PC-3 (cell line): Measurements from ENCODE around the gene PAX7. TPM values are rescaled to one million over a fixed set of nuclear protein-coding genes. Genes with fewer than 3 reads are reported as not detected.

ENCODE experiments used
- ATAC-seq: fragments of 200-7000 bp; cut with Tn5 transposase; 2 replicates; pipeline ENCODE4 v1.9.1; 2020; ENCODE audit warnings: mild to moderate bottlenecking, moderate library complexity
- BruUV-seq: library from RNA; stranded (reverse); fragments of 400-500 nt; replicated peaks from 2 replicates; lab custom pipeline; 2021; lab: Mats Ljungman, UMichigan
- CTCF ChIA-PET: fragments of 300-600 bp; sonication (Branson Sonifier 250); formaldehyde crosslinking; loops from one replicate; lab custom pipeline; 2022; ENCODE audit warnings: antibody characterized with exemption; lab: Charles Lee
- POLR2A ChIA-PET: fragments of 300-600 bp; sonication (Branson Sonifier 250); formaldehyde crosslinking; loops from one replicate; lab custom pipeline; 2022; ENCODE audit warnings: antibody characterized with exemption; ENCODE audit not compliant: unreplicated experiment; lab: Charles Lee
- DNase-seq: peaks from one replicate; pipeline ENCODE4 v3.0.0-alpha.2; 2015
- H2AFZ ChIP-seq: fragments of 300-600 bp; sonication (generic); 2 replicates; pipeline ENCODE4 v1.6.0; 2016; ENCODE audit warnings: antibody characterized with exemption, low read length
- H3F3A ChIP-seq: fragments of 300-600 bp; sonication (generic); one replicate; pipeline ENCODE4 v1.6.0; 2017; ENCODE audit warnings: antibody characterized with exemption, low read length, control low read depth, mild to moderate bottlenecking; ENCODE audit not compliant: unreplicated experiment
- H3K27ac ChIP-seq: fragments of 300-600 bp; sonication (generic); 2 replicates; pipeline ENCODE4 v1.5.1; 2016; ENCODE audit warnings: mild to moderate bottlenecking, low read length
- H3K27me3 ChIP-seq: fragments of 300-600 bp; sonication (generic); 2 replicates; pipeline ENCODE4 v1.6.1; 2016; ENCODE audit warnings: low read length, mixed read lengths
- H3K36me3 ChIP-seq: fragments of 300-600 bp; sonication (generic); 2 replicates; pipeline ENCODE4 v1.6.1; 2016; ENCODE audit warnings: low read depth, mixed run types, low read length, mixed read lengths
- H3K4me1 ChIP-seq: fragments of 300-600 bp; sonication (generic); 2 replicates; pipeline ENCODE4 v1.5.1; 2016; ENCODE audit warnings: low read length; ENCODE audit not compliant: insufficient read depth
- H3K4me2 ChIP-seq: fragments of 300-600 bp; sonication (generic); 2 replicates; pipeline ENCODE4 v1.6.0; 2016; ENCODE audit warnings: low read length
- H3K4me3 ChIP-seq: fragments of 300-600 bp; sonication (generic); 2 replicates; pipeline ENCODE4 v1.5.1; 2016; ENCODE audit warnings: mild to moderate bottlenecking, low read length, mixed read lengths
- H3K79me2 ChIP-seq: fragments of 300-600 bp; sonication (generic); 2 replicates; pipeline ENCODE4 v1.6.1; 2017; ENCODE audit warnings: low read length, mixed read lengths
- H3K9ac ChIP-seq: fragments of 300-600 bp; sonication (generic); 2 replicates; pipeline ENCODE4 v1.6.0; 2016; ENCODE audit warnings: mild to moderate bottlenecking, low read length
- H3K9me2 ChIP-seq: fragments of 300-600 bp; sonication (generic); replicated peaks from 2 replicates; pipeline ENCODE4 v1.6.1; 2016; ENCODE audit warnings: mixed run types, low read length, mixed read lengths
- H3K9me3 ChIP-seq: fragments of 300-600 bp; sonication (generic); 2 replicates; pipeline ENCODE4 v1.6.1; 2016; ENCODE audit warnings: low read length, mixed read lengths
- H4K20me1 ChIP-seq: fragments of 300-600 bp; sonication (generic); 2 replicates; pipeline ENCODE4 v1.6.1; 2016; ENCODE audit warnings: low read length, mixed read lengths
- EZH2 ChIP-seq: fragments of 300-600 bp; sonication (generic); IDR thresholded peaks from one replicate; pipeline ENCODE4 v1.6.1; 2017; ENCODE audit warnings: antibody characterized with exemption, mild to moderate bottlenecking, low read length; ENCODE audit not compliant: unreplicated experiment
- EZH2phosphoT487 ChIP-seq: fragments of 300-600 bp; sonication (generic); IDR thresholded peaks from 2 replicates; pipeline ENCODE4 v1.6.1; 2018; ENCODE audit warnings: mild to moderate bottlenecking, antibody characterized with exemption, low read length, borderline replicate concordance
- intact Hi-C: fragments of 100-400 bp; cut with micrococcal nuclease; formaldehyde crosslinking; loops from 2 replicates; pipeline ENCODE4 v1.9.0; 2023
- total RNA-seq: library from RNA; depleted of rRNA; stranded (reverse); fragments of >200 nt; gene quantifications from 2 replicates; pipeline ENCODE4 v1.2.3, GENCODE V29; 2014
- TF ChIP-seq, protein P1 (sequence below): fragments of 300-600 bp; sonication (generic); conservative IDR thresholded peaks from 2 replicates; pipeline ENCODE4 v1.5.1; 2017; ENCODE audit warnings: antibody characterized with exemption, low read depth, mild to moderate bottlenecking, low read length

Gene PAX7
- total RNA-seq, 1 experiment from 2014 or later: not detected

DNA sequence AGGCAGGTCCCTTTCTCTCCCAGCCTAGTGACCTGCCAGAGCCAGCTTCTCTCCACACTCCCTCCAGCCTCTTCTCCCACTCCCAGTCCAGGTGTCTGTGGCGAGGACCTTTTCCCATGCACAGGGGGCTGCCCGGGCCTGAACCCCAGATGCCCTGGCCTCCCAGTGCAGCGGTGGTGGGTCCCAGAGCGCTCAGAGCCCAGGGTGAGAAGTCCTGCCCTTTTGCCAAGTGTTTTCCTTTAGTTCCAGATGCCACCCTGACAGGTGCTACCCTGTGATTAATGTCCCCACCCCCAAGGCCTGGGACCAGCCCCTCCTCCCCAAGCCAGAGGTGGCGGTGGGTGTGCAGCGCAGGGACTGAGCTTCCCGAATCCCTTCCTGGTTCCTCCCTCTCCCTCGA lies 90.4 kb downstream of the PAX7 start:
- ChIA-PET POLR2A (no interaction called here), CTCF (no interaction called here)
- no peak overlapping the region for H3K9ac ChIP-seq
- H3K9me3 ChIP-seq: no peaks in the 10 kb centered on the region
- ATAC-seq: no peak
- H4K20me1 ChIP-seq: no peaks in the 10 kb centered on the region
- H3K79me2 ChIP-seq: no peaks in the 10 kb centered on the region
- peaks cover 6% of the 10 kb centered on the region; the same call in 1 of the 2 replicates for H3K4me1 ChIP-seq
- no peaks in the 10 kb centered on the region for H3F3A ChIP-seq
- intact Hi-C loops: no loop called here
- no peak overlapping the region for H3K4me3 ChIP-seq
- H3K36me3 ChIP-seq: no peaks in the 10 kb centered on the region
- H3K9me2 ChIP-seq: no peaks in the 10 kb centered on the region
- TF ChIP-seq, protein P1, sequence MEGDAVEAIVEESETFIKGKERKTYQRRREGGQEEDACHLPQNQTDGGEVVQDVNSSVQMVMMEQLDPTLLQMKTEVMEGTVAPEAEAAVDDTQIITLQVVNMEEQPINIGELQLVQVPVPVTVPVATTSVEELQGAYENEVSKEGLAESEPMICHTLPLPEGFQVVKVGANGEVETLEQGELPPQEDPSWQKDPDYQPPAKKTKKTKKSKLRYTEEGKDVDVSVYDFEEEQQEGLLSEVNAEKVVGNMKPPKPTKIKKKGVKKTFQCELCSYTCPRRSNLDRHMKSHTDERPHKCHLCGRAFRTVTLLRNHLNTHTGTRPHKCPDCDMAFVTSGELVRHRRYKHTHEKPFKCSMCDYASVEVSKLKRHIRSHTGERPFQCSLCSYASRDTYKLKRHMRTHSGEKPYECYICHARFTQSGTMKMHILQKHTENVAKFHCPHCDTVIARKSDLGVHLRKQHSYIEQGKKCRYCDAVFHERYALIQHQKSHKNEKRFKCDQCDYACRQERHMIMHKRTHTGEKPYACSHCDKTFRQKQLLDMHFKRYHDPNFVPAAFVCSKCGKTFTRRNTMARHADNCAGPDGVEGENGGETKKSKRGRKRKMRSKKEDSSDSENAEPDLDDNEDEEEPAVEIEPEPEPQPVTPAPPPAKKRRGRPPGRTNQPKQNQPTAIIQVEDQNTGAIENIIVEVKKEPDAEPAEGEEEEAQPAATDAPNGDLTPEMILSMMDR: no peak
- TF ChIP-seq EZH2phosphoT487: no peak
- TF ChIP-seq EZH2: no peak
- no peak overlapping the region for H2AFZ ChIP-seq
- peaks cover 50% of the 10 kb centered on the region for H3K27me3 ChIP-seq
- no peak for DNase-seq
- H3K27ac ChIP-seq: no peak overlapping the region
- H3K4me2 ChIP-seq: no peak overlapping the region
- no TSS peak for BruUV-seq

DNA sequence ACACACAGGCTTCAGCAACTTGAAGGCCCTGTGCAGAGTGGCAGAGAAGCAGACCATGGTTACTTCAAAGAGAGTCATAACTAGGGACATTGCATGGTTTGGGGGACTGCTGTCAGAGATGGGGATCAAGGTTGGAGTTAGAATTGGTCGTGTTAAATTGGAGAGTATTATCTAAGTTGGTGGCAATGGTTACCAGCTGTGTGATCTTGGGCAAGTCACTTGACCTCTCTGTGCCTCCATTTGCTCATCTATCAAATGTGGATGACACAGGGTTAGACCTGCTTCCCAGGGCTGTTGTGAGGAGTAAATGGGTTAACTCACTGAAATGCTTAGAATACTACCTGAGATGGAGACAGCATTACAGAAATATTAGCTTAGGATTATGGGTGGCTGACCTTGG lies 91.1 kb downstream of the PAX7 start:
- Histone ChIP-seq H3K4me3 (no peak overlapping the region), H3K79me2 (no peaks in the 10 kb centered on the region), H3K36me3 (no peaks in the 10 kb centered on the region), H3F3A (no peaks in the 10 kb centered on the region), H3K4me1 (peaks cover 6% of the 10 kb centered on the region; the same call in 1 of the 2 replicates), H2AFZ (no peak overlapping the region), H3K4me2 (no peak overlapping the region), H3K9me2 (no peaks in the 10 kb centered on the region), H3K27me3 (peaks cover 50% of the 10 kb centered on the region), H3K27ac (no peak overlapping the region), H3K9ac (no peak overlapping the region), H4K20me1 (no peaks in the 10 kb centered on the region), H3K9me3 (no peaks in the 10 kb centered on the region)
- no TSS peak for BruUV-seq
- CTCF ChIA-PET: no interaction called here
- TF ChIP-seq EZH2 (no peak), EZH2phosphoT487 (no peak)
- TF ChIP-seq, protein P1: no peak
- POLR2A ChIA-PET: no interaction called here
- no peak for ATAC-seq
- intact Hi-C loops: no loop called here
- no peak for DNase-seq

DNA sequence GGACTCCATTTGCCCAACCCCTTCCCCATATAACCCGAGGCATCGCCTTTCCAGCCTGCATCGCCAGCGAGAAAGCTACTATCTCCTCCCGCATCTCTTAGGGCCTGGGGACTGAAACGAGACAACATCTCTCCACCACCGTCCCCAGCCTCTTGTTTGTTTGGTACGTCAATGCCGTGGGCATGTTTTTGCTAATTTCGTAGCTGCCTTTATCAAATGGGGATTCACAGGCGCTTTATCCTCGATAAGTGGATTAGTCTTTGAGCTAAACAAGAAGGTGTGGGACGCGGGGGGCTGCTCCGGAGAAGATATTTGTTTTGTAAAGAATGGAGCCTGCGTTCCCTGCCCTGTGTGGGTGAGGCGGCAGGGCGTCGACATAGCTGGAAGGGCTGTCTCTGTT lies 91.6 kb downstream of the PAX7 start:
- ChIA-PET POLR2A (no interaction called here), CTCF (no interaction called here)
- H3K4me1 ChIP-seq: peaks cover 6% of the 10 kb centered on the region; the same call in 1 of the 2 replicates
- H3K79me2 ChIP-seq: no peaks in the 10 kb centered on the region
- BruUV-seq: no TSS peak
- H3K27me3 ChIP-seq: peaks cover 51% of the 10 kb centered on the region
- H3F3A ChIP-seq: no peaks in the 10 kb centered on the region
- H3K9me3 ChIP-seq: no peaks in the 10 kb centered on the region
- no peak overlapping the region for H3K27ac ChIP-seq
- ATAC-seq (no peak), DNase-seq (no peak)
- intact Hi-C loops: no loop called here
- TF ChIP-seq EZH2: no peak
- TF ChIP-seq, protein P1: no peak
- no peak for TF ChIP-seq EZH2phosphoT487
- H3K36me3 ChIP-seq: no peaks in the 10 kb centered on the region
- H3K9ac ChIP-seq: no peak overlapping the region
- H4K20me1 ChIP-seq: no peaks in the 10 kb centered on the region
- no peak overlapping the region for H2AFZ ChIP-seq
- H3K9me2 ChIP-seq: no peaks in the 10 kb centered on the region
- no peak overlapping the region for H3K4me3 ChIP-seq
- H3K4me2 ChIP-seq: no peak overlapping the region
